Lung (tissue), 12 donors: ENCODE data around the gene CUL4A. TPM values are rescaled to one million over a fixed set of nuclear protein-coding genes. Genes with fewer than 3 reads are reported as not detected.

ENCODE experiments used
- ATAC-seq: fragments of 200-7000 bp; cut with Tn5 transposase; one replicate; pipeline ENCODE4 v1.9.1; 2020; ENCODE audit warnings: moderate number of reproducible peaks; ENCODE audit not compliant: insufficient read depth, low FRiP score
- DNase-seq, 3 donors: peaks; one replicate each; pipeline ENCODE4 v3.0.0-alpha.2; 2013 to 2017
- H3K27ac ChIP-seq, 2 donors: one replicate each; pipeline ENCODE4 v1.5.1; 2013; ENCODE audit warnings: mild to moderate bottlenecking in 2 of 2, moderate library complexity in 2 of 2, control low read depth in 1 of 2, inconsistent platforms in 1 of 2, low read depth in 1 of 2, low read length in 1 of 2
- H3K27me3 ChIP-seq, 3 donors: one replicate each; pipeline ENCODE4 v1.5.1; 2013; ENCODE audit warnings: low read length in 2 of 3; ENCODE audit not compliant: control insufficient read depth in 3 of 3, insufficient read depth in 3 of 3
- H3K36me3 ChIP-seq, 4 donors: one replicate each; pipeline ENCODE4 v1.5.1; 2013; ENCODE audit warnings: low read length in 4 of 4, mild to moderate bottlenecking in 1 of 4, moderate library complexity in 1 of 4; ENCODE audit not compliant: control insufficient read depth in 4 of 4, insufficient read depth in 4 of 4
- H3K4me1 ChIP-seq, 5 donors: one replicate each; pipeline ENCODE4 v1.5.1; 2013; ENCODE audit warnings: low read length in 5 of 5, mild to moderate bottlenecking in 2 of 5, moderate library complexity in 1 of 5; ENCODE audit not compliant: control insufficient read depth in 5 of 5, insufficient read depth in 5 of 5
- H3K4me3 ChIP-seq: one replicate; pipeline ENCODE4 v1.5.1; 2013; ENCODE audit warnings: mild to moderate bottlenecking, control low read depth, moderate library complexity
- H3K9ac ChIP-seq, 2 donors: one replicate each; pipeline ENCODE4 v1.5.1; 2013; ENCODE audit warnings: low read length in 2 of 2, control low read depth in 1 of 2; ENCODE audit not compliant: insufficient read depth in 1 of 2
- H3K9me3 ChIP-seq, 4 donors: one replicate each; pipeline ENCODE4 v1.5.1; 2013; ENCODE audit warnings: low read length in 3 of 4, mild to moderate bottlenecking in 1 of 4, moderate library complexity in 1 of 4; ENCODE audit not compliant: control insufficient read depth in 4 of 4, insufficient read depth in 3 of 4
- CTCF ChIP-seq: IDR thresholded peaks from 2 replicates; pipeline ENCODE4 v1.5.1; 2012; ENCODE audit warnings: mild to moderate bottlenecking; ENCODE audit errors: control extremely low read depth, extremely low read depth
- WGBS, 2 donors: extraction: QIAGEN DNeasy Blood & Tissue Kit; methylation state at CpG; one replicate each; pipeline ENCODE4 v1.1.7; 2013; 5-methylcytosine and 5-hydroxymethylcytosine counted together
- polyA plus RNA-seq, 2 donors: library from polyadenylated mRNA; stranded (reverse); fragments of 200-250 nt; gene quantifications; one replicate each; pipeline ENCODE4 v1.2.1, GENCODE V29; 2013
- total RNA-seq, 2 donors: library from RNA; depleted of rRNA in 1 of 2; stranded (reverse); fragments of >200 nt in 1 of 2; gene quantifications; one replicate each; pipeline ENCODE4 v1.2.1, GENCODE V29; 2014 to 2021
- donor health status: control.
- donor health status: control.
- donor health status: Bipolar disorder and iron deficiency.
- donor health status: healthy.
- donor health status: DM: yes; HTN: yes; CAD: no.

Gene CUL4A
- total and polyA plus RNA-seq, 4 donors = 29.2 to 88.1 (median 57.5) TPM

GRCh38 chr13:113204378-113204734 lies 5.1 kb upstream of the CUL4A start:
- 88 to 90% methylated on average over 5 of the region's 5 CpGs for WGBS, 2 donors
- Histone ChIP-seq H3K4me3 (no peak overlapping the region), H3K27me3 (no peaks in the 10 kb centered on the region), H3K9ac (no peak overlapping the region), H3K36me3 (peaks cover 0 to 8% (median 2%) of the 10 kb centered on the region in 4 donors), H3K27ac (peak overlapping the region in 1 of 2 donors; percentile 90), H3K4me1 (peaks cover 0 to 27% (median 10%) of the 10 kb centered on the region in 5 donors), H3K9me3 (no peaks in the 10 kb centered on the region)
- ATAC-seq (no peak), DNase-seq (no peak)
- TF ChIP-seq CTCF = no peak

- Histone ChIP-seq H3K4me3 (no peak overlapping the region), H3K36me3 (peaks cover 0 to 4% (median 0%) of the 10 kb centered on the region in 4 donors), H3K27me3 (no peaks in the 10 kb centered on the region), H3K4me1 (peaks cover 0 to 27% (median 10%) of the 10 kb centered on the region in 5 donors), H3K9me3 (no peaks in the 10 kb centered on the region), H3K27ac (peak overlapping the region in 1 of 2 donors; percentile 51), H3K9ac (no peak overlapping the region)
- DNase-seq (no peak), ATAC-seq (no peak)
- 62 to 74% methylated on average over 5 of the region's 5 CpGs for WGBS, 2 donors
- no peak for TF ChIP-seq CTCF
These were observed 3.9 kb upstream of the CUL4A start for GRCh38 chr13:113205428-113205931.

DNA sequence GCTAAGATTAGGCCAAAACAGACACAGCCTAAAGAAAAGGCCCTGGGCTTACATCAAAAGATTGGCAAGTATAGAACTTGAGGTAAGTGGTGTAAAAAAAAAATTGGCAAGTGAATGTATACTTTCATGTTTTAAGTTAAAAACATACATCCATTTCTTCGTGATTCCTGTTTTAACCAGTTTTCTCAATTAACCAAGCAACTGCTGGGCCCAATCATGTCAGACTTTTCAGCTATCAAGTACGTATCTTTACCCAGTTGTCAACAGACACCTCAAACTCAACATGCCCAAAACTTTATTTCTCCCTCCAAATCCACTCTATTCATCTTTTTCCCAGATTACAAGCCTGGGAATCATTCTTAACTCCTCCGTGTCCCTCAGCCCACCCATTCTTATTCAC lies 2.0 kb upstream of the CUL4A start:
- DNase-seq (no peak), ATAC-seq (no peak)
- 50 to 53% methylated on average over 3 of the region's 3 CpGs for WGBS, 2 donors
- H3K4me1 ChIP-seq = peaks cover 0 to 27% (median 12%) of the 10 kb centered on the region in 5 donors
- no peak for TF ChIP-seq CTCF
- H3K27me3 ChIP-seq = no peaks in the 10 kb centered on the region
- peak overlapping the region; percentile 18 to 88 for H3K9ac ChIP-seq
- peaks cover 0 to 7% (median 0%) of the 10 kb centered on the region in 4 donors for H3K36me3 ChIP-seq
- peak overlapping the region; percentile 83 for H3K4me3 ChIP-seq
- H3K27ac ChIP-seq = peak overlapping the region in 1 of 2 donors; percentile 100
- no peaks in the 10 kb centered on the region for H3K9me3 ChIP-seq
